Glutamatergic neuron (in vitro differentiated cells): ENCODE measurements around the gene NANOS2. TPM values are rescaled to one million over a fixed set of nuclear protein-coding genes. Genes with fewer than 3 reads are reported as not detected.

Source experiments
- DNase-seq: peaks from one replicate; pipeline ENCODE4 v3.0.0; 2022
- H3K27ac Mint-ChIP-seq: one replicate; pipeline ENCODE4 v1.8.0; 2020; ENCODE audit warnings: mild to moderate bottlenecking, mixed read lengths, inconsistent platforms; ENCODE audit not compliant: unreplicated experiment
- H3K27me3 Mint-ChIP-seq: one replicate; pipeline ENCODE4 v1.8.0; 2020; ENCODE audit warnings: mild to moderate bottlenecking, moderate library complexity, mixed read lengths, inconsistent platforms; ENCODE audit not compliant: unreplicated experiment
- H3K36me3 Mint-ChIP-seq: one replicate; pipeline ENCODE4 v1.8.0; 2020; ENCODE audit warnings: mild to moderate bottlenecking, mixed read lengths, inconsistent platforms; ENCODE audit not compliant: unreplicated experiment
- H3K4me1 Mint-ChIP-seq: one replicate; pipeline ENCODE4 v1.8.0; 2020; ENCODE audit warnings: mild to moderate bottlenecking, low read depth, mixed read lengths, inconsistent platforms; ENCODE audit not compliant: unreplicated experiment
- H3K4me3 Mint-ChIP-seq: one replicate; pipeline ENCODE4 v1.8.0; 2020; ENCODE audit warnings: mild to moderate bottlenecking, mixed read lengths, inconsistent platforms; ENCODE audit not compliant: unreplicated experiment
- H3K9me3 Mint-ChIP-seq: one replicate; pipeline ENCODE4 v1.8.0; 2020; ENCODE audit warnings: mild to moderate bottlenecking, moderate library complexity, mixed read lengths, inconsistent platforms; ENCODE audit not compliant: unreplicated experiment
- CTCF ChIP-seq: fragments of 200-600 bp; sonication (generic); IDR thresholded peaks from one replicate; pipeline ENCODE4 v1.5.0; 2021; ENCODE audit not compliant: partially characterized antibody, unreplicated experiment
- total RNA-seq: library from RNA; stranded (reverse); fragmentation: NEBNext Ultra II Directional; extraction: Animal tissue kit (Norgen Biotek cat#: 25700); gene quantifications from one replicate; pipeline ENCODE4 v1.2.1, GENCODE V29; 2021; ENCODE audit not compliant: unreplicated experiment

NANOS2 gene
- total RNA-seq, 1 donor from 2014 or later = not detected

DNA sequence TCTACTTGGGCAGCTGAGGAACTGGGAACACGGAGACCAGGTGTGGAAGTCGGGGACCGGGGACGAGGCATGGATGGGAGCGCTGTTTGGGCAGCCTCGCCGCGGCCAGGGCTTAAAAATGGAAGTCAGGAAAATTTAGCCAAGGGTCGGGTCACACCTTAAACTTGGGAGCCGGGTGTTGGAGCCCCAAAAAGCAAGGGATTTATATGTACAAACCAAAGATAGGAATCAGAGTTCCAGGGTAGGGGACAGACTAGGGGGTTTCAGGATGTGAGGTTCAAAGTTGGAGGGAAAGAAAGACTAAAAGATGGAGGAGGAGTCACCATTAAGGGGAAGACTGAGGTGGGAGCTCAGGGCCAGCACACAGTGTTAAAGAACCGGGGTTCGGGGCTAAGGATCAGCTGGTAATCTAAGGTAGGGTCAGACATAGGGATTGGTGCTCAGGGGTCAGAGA is 49.9 kb downstream of the NANOS2 start:
- H3K4me3 Mint-ChIP-seq = peak overlapping the region; percentile 64
- peaks cover 15% of the 10 kb centered on the region for H3K9me3 Mint-ChIP-seq
- no peak for DNase-seq
- peaks cover 30% of the 10 kb centered on the region for H3K27me3 Mint-ChIP-seq
- H3K27ac Mint-ChIP-seq = no peak overlapping the region
- no peak for TF ChIP-seq CTCF
- H3K4me1 Mint-ChIP-seq = no peaks in the 10 kb centered on the region
- H3K36me3 Mint-ChIP-seq = no peaks in the 10 kb centered on the region

DNA sequence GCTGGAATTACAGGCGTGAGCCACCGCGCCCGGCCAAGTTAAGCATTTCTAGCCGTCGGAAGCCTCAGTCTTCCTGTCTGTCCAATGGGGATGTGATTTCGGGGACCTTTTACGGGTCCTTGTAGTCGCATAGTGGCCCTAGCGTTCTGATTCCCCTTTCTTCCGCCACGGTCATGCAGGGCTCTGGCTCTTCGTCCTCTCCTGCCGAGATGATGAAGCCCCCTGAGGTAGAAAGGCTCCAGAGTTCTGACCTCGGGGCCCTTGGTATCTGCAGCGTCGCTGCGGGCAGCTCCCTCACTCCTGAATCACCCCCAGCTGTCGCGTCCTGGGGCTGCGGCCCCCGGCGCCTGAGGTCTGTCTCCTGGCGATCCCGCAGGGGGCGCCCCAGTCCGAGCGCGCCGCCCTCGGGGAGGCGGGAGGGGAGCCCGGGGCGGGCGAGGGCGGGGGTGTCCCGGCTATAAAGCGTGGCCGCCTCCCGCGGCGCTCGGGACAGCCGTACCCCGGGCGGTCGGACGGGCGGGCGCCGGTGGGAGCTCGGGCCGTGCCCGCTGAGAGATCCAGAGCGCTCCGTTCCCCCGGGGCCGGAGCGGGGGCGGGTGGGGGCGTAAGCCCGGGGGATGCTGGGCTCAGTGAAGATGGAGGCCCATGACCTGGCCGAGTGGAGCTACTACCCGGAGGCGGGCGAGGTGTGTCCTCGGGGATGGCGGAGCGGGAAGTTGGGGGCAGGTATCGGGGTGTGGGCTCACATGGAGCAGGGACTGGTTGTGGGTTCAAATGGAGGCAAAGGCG is 50.5 kb downstream of the NANOS2 start, which contains the start of gene FOXA3:
TSS of gene FOXA3 (plus strand) at position 487 of the 789 bp plus-strand sequence. CDS start at position 618, 131 bp downstream.
- H3K36me3 Mint-ChIP-seq = no peaks in the 10 kb centered on the region
- DNase-seq = peak; percentile 51
- H3K9me3 Mint-ChIP-seq = peaks cover 15% of the 10 kb centered on the region
- H3K27me3 Mint-ChIP-seq = peaks cover 30% of the 10 kb centered on the region
- no peaks in the 10 kb centered on the region for H3K4me1 Mint-ChIP-seq
- peak; percentile 71 for TF ChIP-seq CTCF
- peak within 1 kb of the TSS; percentile 98 for H3K4me3 Mint-ChIP-seq
- H3K27ac Mint-ChIP-seq = peak within 1 kb of the TSS; percentile 99

- Mint-ChIP-seq H3K4me1 (no peaks in the 10 kb centered on the region), H3K27me3 (peaks cover 30% of the 10 kb centered on the region), H3K36me3 (peaks cover 5% of the 10 kb centered on the region), H3K9me3 (peaks cover 15% of the 10 kb centered on the region), H3K4me3 (peak overlapping the region; percentile 98), H3K27ac (peak overlapping the region; percentile 99)
- no peak for DNase-seq
- TF ChIP-seq CTCF = no peak
These were observed 51.2 kb downstream of the NANOS2 start for GRCh38 chr19:45863335-45863839.

Other genes with a start within 250 kb of the NANOS2 start
- gene GIPR, start 246.6 kb downstream of the NANOS2 start, total RNA-seq = 36.4 TPM
- 264 TPM for gene SNRPD2, start 222.8 kb downstream of the NANOS2 start, total RNA-seq
- gene QPCTL, start 222.1 kb downstream of the NANOS2 start, total RNA-seq = 2.6 TPM
- gene FBXO46, start 183.9 kb downstream of the NANOS2 start, total RNA-seq = 20.4 TPM
- not detected for gene MEIOSIN, start 181.3 kb downstream of the NANOS2 start, total RNA-seq
- gene SIX5, start 145.5 kb downstream of the NANOS2 start, total RNA-seq = 2.0 TPM
- gene DMPK, start 132.3 kb downstream of the NANOS2 start, total RNA-seq = 107 TPM
- gene DMWD, start 121.9 kb downstream of the NANOS2 start, total RNA-seq = 123 TPM
- gene RSPH6A, start 99.5 kb downstream of the NANOS2 start, total RNA-seq = 0.61 TPM
- gene SYMPK, start 51.6 kb downstream of the NANOS2 start, total RNA-seq = 78.1 TPM
- gene FOXA3, start 50.5 kb downstream of the NANOS2 start, total RNA-seq = 1.0 TPM
- gene IRF2BP1, start 28.6 kb downstream of the NANOS2 start, total RNA-seq = 19.2 TPM
- gene MYPOP, start 12.2 kb downstream of the NANOS2 start, total RNA-seq = 7.1 TPM
- 163 TPM for gene NOVA2, start 59.1 kb upstream of the NANOS2 start, total RNA-seq
- gene CCDC61, start 80.7 kb upstream of the NANOS2 start, total RNA-seq = 33.5 TPM
- gene PGLYRP1, start 108.3 kb upstream of the NANOS2 start, total RNA-seq = not detected
- 0.20 TPM for gene IGFL4, start 126.2 kb upstream of the NANOS2 start, total RNA-seq
- gene IGFL3, start 209.9 kb upstream of the NANOS2 start, total RNA-seq = not detected
- gene IGFL2, start 233.5 kb upstream of the NANOS2 start, total RNA-seq = not detected